ENCODE measurements around the gene ARMH2. TPM values are rescaled to one million over a fixed set of nuclear protein-coding genes. Genes with fewer than 3 reads are reported as not detected.
"Not testable (repeated sequence)": the region's sequence is repeated elsewhere in the genome, so short reads cannot be mapped to it uniquely, and the experiment has no call there.

Gene ARMH2
- total RNA-seq, 2 donors from 2014 or later = not detected

- Histone ChIP-seq H3K36me3 (ENCODE audit: control insufficient read depth, insufficient read depth, low read length) (no peaks in the 10 kb centered on the region), H3K4me1 (ENCODE audit: control insufficient read depth, insufficient read depth, low read length) (no peaks in the 10 kb centered on the region), H3K27ac (ENCODE audit: low read depth, low read length) (no peak overlapping the region), H3K9ac (ENCODE audit: extremely low read depth, low read length, poor library complexity, severe bottlenecking) (no peak overlapping the region), H3K9me3 (ENCODE audit: control insufficient read depth, low read length) (peaks cover 13% of the 10 kb centered on the region), H3K27me3 (ENCODE audit: control insufficient read depth, insufficient read depth, low read length, poor library complexity, severe bottlenecking) (no peaks in the 10 kb centered on the region), H3K4me3 (ENCODE audit: low read length) (no peak overlapping the region)
- 95 to 100% methylated on average over 6 of the region's 6 CpGs for WGBS, 2 experiments (ENCODE audit: insufficient coverage in 1 of 2, insufficient read length in 1 of 2)
- Mint-ChIP-seq H3K27me3 (ENCODE audit: insufficient read depth) (no peaks in the 10 kb centered on the region), H3K27ac (no peak overlapping the region), H3K4me1 (no peaks in the 10 kb centered on the region), H3K4me3 (no peak overlapping the region), H3K36me3 (ENCODE audit: low read depth) (no peaks in the 10 kb centered on the region), H3K9me3 (peaks cover 14% of the 10 kb centered on the region)
- no peak for DNase-seq
- no peak for TF ChIP-seq CTCF (conservative IDR thresholded peaks at IDR 0.05)
Measured at GRCh38 chr6:24757611-24758010, 41.1 kb downstream of the ARMH2 start.

GRCh38 chr6:24755279-24755678 lies 43.4 kb downstream of the ARMH2 start:
- Mint-ChIP-seq H3K9me3 (peaks cover 14% of the 10 kb centered on the region), H3K27me3 (ENCODE audit: insufficient read depth) (no peaks in the 10 kb centered on the region), H3K4me3 (no peak overlapping the region), H3K4me1 (no peaks in the 10 kb centered on the region), H3K36me3 (ENCODE audit: low read depth) (no peaks in the 10 kb centered on the region), H3K27ac (no peak overlapping the region)
- Histone ChIP-seq H3K27me3 (ENCODE audit: control insufficient read depth, insufficient read depth, low read length, poor library complexity, severe bottlenecking) (no peaks in the 10 kb centered on the region), H3K9ac (ENCODE audit: extremely low read depth, low read length, poor library complexity, severe bottlenecking) (no peak overlapping the region), H3K9me3 (ENCODE audit: control insufficient read depth, low read length) (peaks cover 13% of the 10 kb centered on the region), H3K36me3 (ENCODE audit: control insufficient read depth, insufficient read depth, low read length) (no peaks in the 10 kb centered on the region), H3K27ac (ENCODE audit: low read depth, low read length) (no peak overlapping the region), H3K4me3 (ENCODE audit: low read length) (no peak overlapping the region), H3K4me1 (ENCODE audit: control insufficient read depth, insufficient read depth, low read length) (no peaks in the 10 kb centered on the region)
- TF ChIP-seq CTCF (conservative IDR thresholded peaks at IDR 0.05) = no peak
- no peak for DNase-seq

- not testable (repeated sequence) for H3K27ac Mint-ChIP-seq; H3K36me3 ChIP-seq (ENCODE audit: control insufficient read depth, insufficient read depth, low read length); H3K4me1 ChIP-seq (ENCODE audit: control insufficient read depth, insufficient read depth, low read length); DNase-seq; H3K9ac ChIP-seq (ENCODE audit: extremely low read depth, low read length, poor library complexity, severe bottlenecking); H3K4me3 ChIP-seq (ENCODE audit: low read length); H3K36me3 Mint-ChIP-seq (ENCODE audit: low read depth); H3K27me3 Mint-ChIP-seq (ENCODE audit: insufficient read depth); H3K27me3 ChIP-seq (ENCODE audit: control insufficient read depth, insufficient read depth, low read length, poor library complexity, severe bottlenecking); H3K27ac ChIP-seq (ENCODE audit: low read depth, low read length); H3K4me1 Mint-ChIP-seq; H3K4me3 Mint-ChIP-seq
- H3K9me3 ChIP-seq (ENCODE audit: control insufficient read depth, low read length) = peaks cover 13% of the 10 kb centered on the region
- 90 to 92% methylated on average over 2 to 4 of the region's 4 CpGs for WGBS, 2 experiments (ENCODE audit: insufficient coverage in 1 of 2, insufficient read length in 1 of 2)
- peaks cover 14% of the 10 kb centered on the region for H3K9me3 Mint-ChIP-seq
Measured at GRCh38 chr6:24754378-24754777, 44.3 kb downstream of the ARMH2 start.

- peaks cover 14% of the 10 kb centered on the region for H3K9me3 Mint-ChIP-seq
- no peaks in the 10 kb centered on the region for H3K4me1 Mint-ChIP-seq
- H3K4me1 ChIP-seq (ENCODE audit: control insufficient read depth, insufficient read depth, low read length) = no peaks in the 10 kb centered on the region
Measured at GRCh38 chr6:24753545-24753944, 45.2 kb downstream of the ARMH2 start.

More at GRCh38 chr6:24753545-24753944, 45.2 kb downstream of the ARMH2 start:
- TF ChIP-seq CTCF (conservative IDR thresholded peaks at IDR 0.05) = no peak
- Histone ChIP-seq H3K27me3 (ENCODE audit: control insufficient read depth, insufficient read depth, low read length, poor library complexity, severe bottlenecking) (no peaks in the 10 kb centered on the region), H3K36me3 (ENCODE audit: control insufficient read depth, insufficient read depth, low read length) (no peaks in the 10 kb centered on the region), H3K9me3 (ENCODE audit: control insufficient read depth, low read length) (peaks cover 13% of the 10 kb centered on the region), H3K4me3 (ENCODE audit: low read length) (no peak overlapping the region), H3K9ac (ENCODE audit: extremely low read depth, low read length, poor library complexity, severe bottlenecking) (no peak overlapping the region), H3K27ac (ENCODE audit: low read depth, low read length) (no peak overlapping the region)
- DNase-seq = no peak
- Mint-ChIP-seq H3K27me3 (ENCODE audit: insufficient read depth) (peaks cover 3% of the 10 kb centered on the region), H3K36me3 (ENCODE audit: low read depth) (no peaks in the 10 kb centered on the region), H3K27ac (no peak overlapping the region), H3K4me3 (no peak overlapping the region)
- 32% methylated on average over 1 of the region's 2 CpGs; no CpG with 5 or more reads in 1 of the 2 experiments for WGBS, 2 experiments (ENCODE audit: insufficient coverage in 1 of 2, insufficient read length in 1 of 2)

Measured in endodermal cell (in vitro differentiated cells).